Measurements from ENCODE around the gene NKAPD1.

DNA sequence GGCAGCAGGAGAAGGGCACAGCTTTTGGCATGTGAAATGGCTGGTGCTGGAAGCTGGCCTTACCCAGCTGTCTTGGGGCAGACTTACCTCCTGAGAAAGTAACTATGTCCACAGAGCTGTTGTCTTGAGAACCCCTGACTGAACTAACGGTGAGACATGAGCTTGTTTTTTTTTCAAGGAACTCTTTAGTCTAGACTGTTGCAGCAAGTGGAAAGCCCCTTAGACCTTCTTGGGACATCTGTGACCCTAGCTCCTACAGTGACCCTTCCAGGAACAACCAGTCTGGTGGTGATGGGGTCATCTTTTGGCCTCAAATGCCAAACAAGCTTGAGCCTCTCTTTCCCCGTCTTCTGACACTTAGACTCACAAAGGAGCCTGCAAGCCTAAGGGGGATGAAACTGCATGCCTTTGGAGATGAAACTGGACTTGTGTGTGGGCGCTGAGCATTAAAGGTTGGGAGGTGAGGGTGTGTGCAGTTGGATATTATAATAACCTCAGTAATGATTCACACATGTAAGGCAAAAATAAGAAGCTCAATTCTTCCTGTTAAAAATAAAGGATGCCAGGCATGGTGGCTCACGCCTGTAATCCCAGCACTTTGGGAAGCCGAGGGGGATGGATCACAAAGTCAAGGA lies 48.0 kb downstream of the NKAPD1 start:
- TF ChIP-seq, protein P1, sequence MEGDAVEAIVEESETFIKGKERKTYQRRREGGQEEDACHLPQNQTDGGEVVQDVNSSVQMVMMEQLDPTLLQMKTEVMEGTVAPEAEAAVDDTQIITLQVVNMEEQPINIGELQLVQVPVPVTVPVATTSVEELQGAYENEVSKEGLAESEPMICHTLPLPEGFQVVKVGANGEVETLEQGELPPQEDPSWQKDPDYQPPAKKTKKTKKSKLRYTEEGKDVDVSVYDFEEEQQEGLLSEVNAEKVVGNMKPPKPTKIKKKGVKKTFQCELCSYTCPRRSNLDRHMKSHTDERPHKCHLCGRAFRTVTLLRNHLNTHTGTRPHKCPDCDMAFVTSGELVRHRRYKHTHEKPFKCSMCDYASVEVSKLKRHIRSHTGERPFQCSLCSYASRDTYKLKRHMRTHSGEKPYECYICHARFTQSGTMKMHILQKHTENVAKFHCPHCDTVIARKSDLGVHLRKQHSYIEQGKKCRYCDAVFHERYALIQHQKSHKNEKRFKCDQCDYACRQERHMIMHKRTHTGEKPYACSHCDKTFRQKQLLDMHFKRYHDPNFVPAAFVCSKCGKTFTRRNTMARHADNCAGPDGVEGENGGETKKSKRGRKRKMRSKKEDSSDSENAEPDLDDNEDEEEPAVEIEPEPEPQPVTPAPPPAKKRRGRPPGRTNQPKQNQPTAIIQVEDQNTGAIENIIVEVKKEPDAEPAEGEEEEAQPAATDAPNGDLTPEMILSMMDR (IDR thresholded peaks at IDR 0.05) = no peak
- TF ChIP-seq POLR2A (IDR thresholded peaks at IDR 0.05) = no peak
- TF ChIP-seq POLR2AphosphoS5 (IDR thresholded peaks at IDR 0.05) = no peak
- no peak for TF ChIP-seq EP300 (IDR thresholded peaks at IDR 0.05; ENCODE audit: low read depth)

All from transverse colon (tissue), 4 donors.